K562 (cell line): ENCODE results near the gene PRSS8. TPM values are rescaled to one million over a fixed set of nuclear protein-coding genes. Genes with fewer than 3 reads are reported as not detected.
A peak's percentile ranks its signal among the peaks of the same experiment; 100 is the strongest.

Experiments
- ARHGAP35 ChIP-seq: fragments of 450-650 bp; IDR thresholded peaks from 2 replicates; pipeline ENCODE4 v1.6.1; 2018; ENCODE audit not compliant: partially characterized antibody
- CBX2 ChIP-seq: fragments of 200-600 bp; sonication (generic); IDR thresholded peaks from one replicate; pipeline ENCODE4 v1.6.1; 2012; ENCODE audit warnings: mild to moderate bottlenecking, low read length, inconsistent platforms; ENCODE audit not compliant: insufficient read depth, poor library complexity, severe bottlenecking
- DPF2 ChIP-seq: fragments of 450-650 bp; IDR thresholded peaks from 2 replicates; pipeline ENCODE4 v1.6.1; 2016
- FOXP1 ChIP-seq: sonication (generic); formaldehyde crosslinking; IDR thresholded peaks from 2 replicates; pipeline ENCODE4 v1.8.0; 2022; ENCODE audit warnings: mild to moderate bottlenecking, missing genetic modification reagents
- GTF2E2 ChIP-seq: fragments of 200-800 bp; sonication (Bioruptor generic); IDR thresholded peaks from 2 replicates; pipeline ENCODE4 v1.6.1; 2016; ENCODE audit warnings: missing genetic modification characterization, missing compliant biosample characterization
- MCM3 ChIP-seq: fragments of 450-650 bp; IDR thresholded peaks from 2 replicates; pipeline ENCODE4 v1.6.1; 2016
- NFATC3 ChIP-seq: fragments of 450-650 bp; IDR thresholded peaks from 2 replicates; pipeline ENCODE4 v1.6.1; 2017; ENCODE audit warnings: mild to moderate bottlenecking
- PTRF ChIP-seq: fragments of 450-650 bp; IDR thresholded peaks from 2 replicates; pipeline ENCODE4 v1.6.1; 2016; ENCODE audit warnings: mild to moderate bottlenecking, missing genetic modification characterization, missing compliant biosample characterization
- RBBP5 ChIP-seq: fragments of 200-600 bp; sonication (generic); IDR thresholded peaks from 2 replicates; pipeline ENCODE4 v1.6.1; 2012; ENCODE audit warnings: borderline replicate concordance, mild to moderate bottlenecking, low read length, control low read depth, inconsistent platforms; ENCODE audit not compliant: insufficient read depth, poor library complexity, severe bottlenecking
- SIN3A ChIP-seq, 2 experiments: fragments of 150-350 bp in 1 of 2; IDR thresholded peaks; 2 replicates each; pipeline ENCODE4 v1.6.1; 2011 to 2016; ENCODE audit warnings: borderline replicate concordance in 2 of 2, low read depth in 2 of 2, low read length in 2 of 2, mild to moderate bottlenecking in 2 of 2, moderate library complexity in 2 of 2; ENCODE audit not compliant: control insufficient read depth in 1 of 2
- TAF1 ChIP-seq: IDR thresholded peaks from 2 replicates; pipeline ENCODE4 v1.6.1; 2011; ENCODE audit warnings: mild to moderate bottlenecking, low read length, moderate library complexity; ENCODE audit not compliant: insufficient read depth, control insufficient read depth, severe bottlenecking; ENCODE audit errors: extremely low read depth
- ZNF12 ChIP-seq: sonication (generic); formaldehyde crosslinking; IDR thresholded peaks from 2 replicates; pipeline ENCODE4 v1.4.0; 2020; ENCODE audit warnings: mild to moderate bottlenecking, missing genetic modification reagents
- ZNF24 ChIP-seq: fragments of 450-650 bp; IDR thresholded peaks from 2 replicates; pipeline ENCODE4 v1.6.1; 2016
- polyA plus RNA-seq, 8 experiments: library from polyadenylated mRNA; depleted of rRNA in 4 of 8; stranded (reverse) in 5 of 8; unstranded in 3 of 8; fragments of >200 nt; fragmentation: Nextera tagmentation in 2 of 8; fragmentation: Illumina TruSeq in 1 of 8; extraction: Ambion mirVana in 2 of 8; extraction: Trizol in 1 of 8; gene quantifications; 2 replicates each; pipeline versions ENCODE4 v1.2.1 to v1.2.3, GENCODE V29; 2011 to 2014; ENCODE audit warnings: inconsistent platforms in 1 of 8, missing spikeins in 1 of 8
- total RNA-seq, 7 experiments: library from RNA; depleted of rRNA in 6 of 7; stranded (reverse); fragments of >200 nt in 6 of 7; fragmentation: Illumina TruSeq in 2 of 7; extraction: Trizol in 2 of 7; gene quantifications; 2 replicates each; pipeline versions ENCODE4 v1.2.1 to v1.2.3, GENCODE V29; 2011 to 2021; ENCODE audit warnings: low replicate concordance in 1 of 7
- TF ChIP-seq, protein P1 (sequence below): fragments of 450-650 bp; IDR thresholded peaks from 2 replicates; pipeline ENCODE4 v1.6.1; 2016; ENCODE audit warnings: low read depth, mild to moderate bottlenecking, moderate library complexity
- TF ChIP-seq, protein P2 (sequence below): IDR thresholded peaks from 3 replicates; pipeline ENCODE4 v1.6.1; 2011; ENCODE audit warnings: borderline replicate concordance, mild to moderate bottlenecking; ENCODE audit not compliant: insufficient read length, insufficient read depth
- TF ChIP-seq, protein P3 (sequence below): sonication (generic); formaldehyde crosslinking; IDR thresholded peaks from 2 replicates; pipeline ENCODE4 v1.8.0; 2022; ENCODE audit warnings: mild to moderate bottlenecking, missing genetic modification reagents
- TF ChIP-seq, protein P4 (sequence below): fragments of 450-650 bp; IDR thresholded peaks from 2 replicates; pipeline ENCODE4 v1.6.1; 2016
- TF ChIP-seq, protein P5 (sequence below): fragments of 450-650 bp; conservative IDR thresholded peaks from 2 replicates; pipeline ENCODE4 v1.6.1; 2016; ENCODE audit warnings: missing genetic modification characterization, low read depth, mild to moderate bottlenecking, control low read depth, missing compliant biosample characterization
- TF ChIP-seq, protein P6 (sequence below), 2 experiments: fragments of 450-650 bp; conservative IDR thresholded peaks; 2 replicates each; pipeline ENCODE4 v1.6.1; 2017; ENCODE audit warnings: mild to moderate bottlenecking in 2 of 2, moderate library complexity in 2 of 2

PRSS8 gene
- total and polyA plus RNA-seq, 9 of the 15 experiments (the other 6 are each of a cell fraction or from before 2014, with no cell fraction given) = 0.25 to 3.9 (median 1.3) TPM; not detected in 1

DNA sequence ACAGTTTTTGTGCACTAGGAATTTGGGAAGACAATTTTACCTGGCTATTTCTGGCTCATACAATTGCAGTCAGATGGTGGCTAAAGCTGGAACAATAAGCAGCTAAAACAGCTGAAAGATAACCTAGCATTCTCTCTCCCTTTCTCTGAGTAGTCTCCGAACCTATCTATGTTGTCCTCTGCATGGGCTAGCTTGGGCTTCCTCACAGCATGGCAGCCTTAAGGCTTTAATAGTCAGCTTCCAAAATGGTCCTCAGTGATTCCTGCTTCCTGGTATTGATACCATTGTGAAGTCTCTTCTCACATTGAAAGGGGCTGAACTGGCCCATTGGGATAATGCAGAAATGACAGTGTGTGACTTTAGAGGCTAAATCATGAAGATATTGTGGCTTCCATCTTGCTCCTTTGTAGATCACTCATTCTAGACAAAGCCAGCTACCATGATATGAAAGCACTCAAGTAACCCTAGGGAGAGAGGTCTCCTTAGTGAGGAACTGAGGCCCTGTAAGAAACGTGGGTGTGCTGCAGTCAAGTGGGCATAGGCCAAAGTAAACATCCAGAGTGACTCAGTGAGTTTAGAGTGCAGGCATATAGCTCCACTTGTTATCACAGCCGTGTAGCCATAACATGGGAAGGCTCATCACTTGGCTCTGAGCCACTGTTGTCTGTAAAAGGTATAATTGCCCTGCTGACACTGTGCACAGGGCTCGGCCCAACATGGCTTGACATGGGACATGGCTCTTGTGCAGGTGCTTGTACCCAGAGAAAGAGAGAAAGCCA, 35.5 kb downstream of the PRSS8 start (continued):
- TF ChIP-seq, protein P1, sequence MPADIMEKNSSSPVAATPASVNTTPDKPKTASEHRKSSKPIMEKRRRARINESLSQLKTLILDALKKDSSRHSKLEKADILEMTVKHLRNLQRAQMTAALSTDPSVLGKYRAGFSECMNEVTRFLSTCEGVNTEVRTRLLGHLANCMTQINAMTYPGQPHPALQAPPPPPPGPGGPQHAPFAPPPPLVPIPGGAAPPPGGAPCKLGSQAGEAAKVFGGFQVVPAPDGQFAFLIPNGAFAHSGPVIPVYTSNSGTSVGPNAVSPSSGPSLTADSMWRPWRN = no peak
- TF ChIP-seq SIN3A (IDR thresholded peaks at IDR 0.05; ENCODE audit: borderline replicate concordance in 2 of 2, control insufficient read depth in 1 of 2, low read depth in 2 of 2, low read length in 2 of 2) = no peak
- TF ChIP-seq RBBP5 = no peak
- TF ChIP-seq, protein P2, sequence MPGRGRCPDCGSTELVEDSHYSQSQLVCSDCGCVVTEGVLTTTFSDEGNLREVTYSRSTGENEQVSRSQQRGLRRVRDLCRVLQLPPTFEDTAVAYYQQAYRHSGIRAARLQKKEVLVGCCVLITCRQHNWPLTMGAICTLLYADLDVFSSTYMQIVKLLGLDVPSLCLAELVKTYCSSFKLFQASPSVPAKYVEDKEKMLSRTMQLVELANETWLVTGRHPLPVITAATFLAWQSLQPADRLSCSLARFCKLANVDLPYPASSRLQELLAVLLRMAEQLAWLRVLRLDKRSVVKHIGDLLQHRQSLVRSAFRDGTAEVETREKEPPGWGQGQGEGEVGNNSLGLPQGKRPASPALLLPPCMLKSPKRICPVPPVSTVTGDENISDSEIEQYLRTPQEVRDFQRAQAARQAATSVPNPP = no peak
- no peak for TF ChIP-seq GTF2E2 (tag)
- TF ChIP-seq ZNF12 (CRISPR knock-in tag) = no peak
- peak; percentile 54 for TF ChIP-seq DPF2
- TF ChIP-seq, protein P3, sequence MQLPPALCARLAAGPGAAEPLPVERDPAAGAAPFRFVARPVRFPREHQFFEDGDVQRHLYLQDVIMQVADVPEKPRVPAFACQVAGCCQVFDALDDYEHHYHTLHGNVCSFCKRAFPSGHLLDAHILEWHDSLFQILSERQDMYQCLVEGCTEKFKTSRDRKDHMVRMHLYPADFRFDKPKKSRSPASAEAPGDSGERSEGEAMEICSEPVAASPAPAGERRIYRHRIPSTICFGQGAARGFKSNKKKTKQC (CRISPR knock-in tag) = no peak
- no peak for TF ChIP-seq ARHGAP35
- TF ChIP-seq, protein P4, sequence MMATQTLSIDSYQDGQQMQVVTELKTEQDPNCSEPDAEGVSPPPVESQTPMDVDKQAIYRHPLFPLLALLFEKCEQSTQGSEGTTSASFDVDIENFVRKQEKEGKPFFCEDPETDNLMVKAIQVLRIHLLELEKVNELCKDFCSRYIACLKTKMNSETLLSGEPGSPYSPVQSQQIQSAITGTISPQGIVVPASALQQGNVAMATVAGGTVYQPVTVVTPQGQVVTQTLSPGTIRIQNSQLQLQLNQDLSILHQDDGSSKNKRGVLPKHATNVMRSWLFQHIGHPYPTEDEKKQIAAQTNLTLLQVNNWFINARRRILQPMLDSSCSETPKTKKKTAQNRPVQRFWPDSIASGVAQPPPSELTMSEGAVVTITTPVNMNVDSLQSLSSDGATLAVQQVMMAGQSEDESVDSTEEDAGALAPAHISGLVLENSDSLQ = no peak
- no peak for TF ChIP-seq PTRF (tag)
- TF ChIP-seq TAF1 = no peak
- TF ChIP-seq, protein P5, sequence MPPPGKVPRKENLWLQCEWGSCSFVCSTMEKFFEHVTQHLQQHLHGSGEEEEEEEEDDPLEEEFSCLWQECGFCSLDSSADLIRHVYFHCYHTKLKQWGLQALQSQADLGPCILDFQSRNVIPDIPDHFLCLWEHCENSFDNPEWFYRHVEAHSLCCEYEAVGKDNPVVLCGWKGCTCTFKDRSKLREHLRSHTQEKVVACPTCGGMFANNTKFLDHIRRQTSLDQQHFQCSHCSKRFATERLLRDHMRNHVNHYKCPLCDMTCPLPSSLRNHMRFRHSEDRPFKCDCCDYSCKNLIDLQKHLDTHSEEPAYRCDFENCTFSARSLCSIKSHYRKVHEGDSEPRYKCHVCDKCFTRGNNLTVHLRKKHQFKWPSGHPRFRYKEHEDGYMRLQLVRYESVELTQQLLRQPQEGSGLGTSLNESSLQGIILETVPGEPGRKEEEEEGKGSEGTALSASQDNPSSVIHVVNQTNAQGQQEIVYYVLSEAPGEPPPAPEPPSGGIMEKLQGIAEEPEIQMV (tag) = no peak
- TF ChIP-seq, protein P6, sequence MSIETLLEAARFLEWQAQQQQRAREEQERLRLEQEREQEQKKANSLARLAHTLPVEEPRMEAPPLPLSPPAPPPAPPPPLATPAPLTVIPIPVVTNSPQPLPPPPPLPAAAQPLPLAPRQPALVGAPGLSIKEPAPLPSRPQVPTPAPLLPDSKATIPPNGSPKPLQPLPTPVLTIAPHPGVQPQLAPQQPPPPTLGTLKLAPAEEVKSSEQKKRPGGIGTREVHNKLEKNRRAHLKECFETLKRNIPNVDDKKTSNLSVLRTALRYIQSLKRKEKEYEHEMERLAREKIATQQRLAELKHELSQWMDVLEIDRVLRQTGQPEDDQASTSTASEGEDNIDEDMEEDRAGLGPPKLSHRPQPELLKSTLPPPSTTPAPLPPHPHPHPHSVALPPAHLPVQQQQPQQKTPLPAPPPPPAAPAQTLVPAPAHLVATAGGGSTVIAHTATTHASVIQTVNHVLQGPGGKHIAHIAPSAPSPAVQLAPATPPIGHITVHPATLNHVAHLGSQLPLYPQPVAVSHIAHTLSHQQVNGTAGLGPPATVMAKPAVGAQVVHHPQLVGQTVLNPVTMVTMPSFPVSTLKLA (conservative IDR thresholded peaks at IDR 0.05) = peak; percentile 25 to 57; a peak in 2 of 4 replicates
- no peak for TF ChIP-seq CBX2
- no peak for TF ChIP-seq FOXP1 (CRISPR knock-in tag)
- no peak for TF ChIP-seq MCM3
- no peak for TF ChIP-seq NFATC3
- TF ChIP-seq ZNF24 = no peak
